ENCODE data around the gene DERL3.
A peak's percentile ranks its signal among the peaks of the same experiment; 100 is the strongest.
"Not testable (repeated sequence)": the region's sequence is repeated elsewhere in the genome, so short reads cannot be mapped to it uniquely, and the experiment has no call there.

Gene DERL3

GRCh38 chr22:23838681-23839468 lies at the start of gene DERL3:
DERL3 (minus strand) TSS chr22:23839006; CDS start chr22:23838987, 19 bp downstream.
- peak; percentile 89 for DNase-seq (ENCODE audit: low spot score)

DNA sequence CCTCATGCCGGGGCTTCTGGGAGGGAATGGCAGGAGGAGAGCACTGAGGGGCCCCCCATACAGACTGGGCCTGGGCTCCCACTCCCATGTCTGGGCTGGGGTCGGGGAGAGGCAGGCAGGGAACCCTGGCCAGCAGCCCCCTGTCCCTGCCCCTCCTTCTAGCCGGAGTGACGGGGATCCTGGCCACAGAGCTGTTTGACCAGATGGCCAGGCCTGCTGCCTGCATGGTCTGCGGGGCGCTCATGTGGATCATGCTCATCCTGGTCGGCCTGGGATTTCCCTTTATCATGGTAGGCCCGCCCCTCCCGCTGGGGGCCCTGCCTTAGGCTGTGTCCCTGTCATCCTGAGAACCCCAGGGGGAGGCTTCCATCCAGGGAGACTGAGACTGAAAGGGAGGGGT lies 45.3 kb upstream of the DERL3 start:
- DNase-seq (ENCODE audit: low spot score), result no peak

GRCh38 chr22:23883658-23884057 lies 44.9 kb upstream of the DERL3 start:
- DNase-seq (ENCODE audit: low spot score), result no peak

- no peak for DNase-seq (ENCODE audit: low spot score)
Measured at GRCh38 chr22:23882370-23882769, 43.6 kb upstream of the DERL3 start.

DNA sequence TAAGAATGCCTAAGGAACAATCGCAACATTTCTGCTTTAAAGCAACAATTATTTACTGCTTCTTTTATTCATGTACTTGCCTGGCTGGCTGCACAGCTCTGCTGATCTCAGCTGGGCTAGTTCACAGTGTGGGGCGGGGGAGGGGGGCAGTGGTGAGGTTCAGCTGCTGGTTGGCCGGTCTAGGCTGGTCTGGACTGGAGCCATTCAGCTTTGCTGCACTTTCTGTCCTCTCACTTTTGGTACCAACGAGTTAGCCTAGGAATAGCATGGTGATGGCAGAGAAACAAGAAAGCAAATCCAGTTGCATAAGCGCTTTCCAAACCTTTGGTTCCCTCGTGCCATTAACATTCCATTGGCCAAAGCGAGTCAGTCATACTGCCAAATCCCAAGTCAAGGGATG lies 39.4 kb upstream of the DERL3 start:
- no peak for DNase-seq (ENCODE audit: low spot score)

DNA sequence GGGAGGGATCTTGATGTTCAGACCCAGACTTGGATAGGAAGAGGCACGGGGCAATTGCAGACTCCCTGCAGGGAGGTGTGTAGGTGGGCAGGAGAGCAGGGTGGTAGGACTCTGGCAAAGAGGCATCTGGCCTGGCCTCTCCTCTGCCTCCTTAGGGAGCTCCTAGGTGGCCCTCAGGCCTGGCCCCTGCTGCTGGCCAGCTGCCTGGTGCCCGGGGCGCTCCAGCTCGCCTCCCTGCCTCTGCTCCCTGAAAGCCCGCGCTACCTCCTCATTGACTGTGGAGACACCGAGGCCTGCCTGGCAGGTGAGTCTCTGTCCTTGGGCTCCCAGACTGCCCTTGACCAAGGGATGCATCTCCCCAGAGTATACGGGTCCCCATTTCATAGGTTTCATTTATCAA lies 38.8 kb upstream of the DERL3 start:
- DNase-seq (ENCODE audit: low spot score), result no peak

GRCh38 chr22:23875801-23876200 lies 37.0 kb upstream of the DERL3 start:
- DNase-seq (ENCODE audit: low spot score), result no peak

DNA sequence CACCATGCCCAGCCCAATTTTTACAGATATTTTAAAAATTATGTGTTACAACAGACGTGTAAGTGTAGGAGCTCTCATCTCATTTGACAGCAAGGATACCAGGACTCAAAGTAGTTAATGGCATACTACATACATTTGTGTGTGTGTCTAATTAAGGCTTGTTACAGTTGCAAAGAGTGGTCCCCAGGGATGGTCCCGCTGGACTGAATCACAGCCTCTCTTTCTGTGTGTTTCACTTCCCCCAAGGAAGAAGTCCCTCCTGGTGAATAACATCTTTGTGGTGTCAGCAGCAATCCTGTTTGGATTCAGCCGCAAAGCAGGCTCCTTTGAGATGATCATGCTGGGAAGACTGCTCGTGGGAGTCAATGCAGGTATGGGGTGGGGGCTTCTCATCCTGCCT lies 36.1 kb upstream of the DERL3 start:
- no peak for DNase-seq (ENCODE audit: low spot score)

GRCh38 chr22:23868580-23868979 lies 29.8 kb upstream of the DERL3 start:
- DNase-seq (ENCODE audit: low spot score), result no peak

DNA sequence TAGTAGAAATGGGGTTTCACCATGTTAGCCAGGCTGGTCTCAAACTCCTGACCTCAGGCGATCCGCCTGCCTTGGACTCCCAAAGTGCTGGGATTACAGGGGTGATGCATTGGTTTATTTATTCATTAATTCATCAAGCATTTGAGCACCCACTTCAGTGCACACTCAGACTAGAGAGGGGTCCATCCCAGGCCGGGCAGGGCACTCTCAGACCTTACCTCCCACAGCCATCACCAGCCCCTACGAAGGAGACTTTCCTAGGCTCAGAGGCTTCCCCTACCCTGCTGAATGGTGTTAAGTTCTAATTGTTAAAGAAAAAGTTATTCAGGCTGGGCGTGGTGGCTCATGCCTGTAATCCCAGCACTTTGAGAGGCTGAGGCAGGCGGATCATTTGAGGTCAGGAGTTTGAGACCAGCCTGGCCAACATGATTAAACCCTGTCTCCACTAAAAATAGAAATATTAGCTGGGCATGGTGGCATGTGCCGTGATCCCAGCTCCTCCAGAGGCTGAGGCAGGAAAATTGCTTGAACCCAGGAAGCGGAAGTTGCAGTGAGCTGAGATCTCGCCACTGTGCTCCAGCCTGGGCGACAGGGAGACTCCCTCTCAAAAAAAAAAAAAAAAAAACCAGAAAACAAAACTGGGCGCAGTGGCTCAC lies 25.8 kb upstream of the DERL3 start:
- not testable (repeated sequence) for DNase-seq (ENCODE audit: low spot score)

DNA sequence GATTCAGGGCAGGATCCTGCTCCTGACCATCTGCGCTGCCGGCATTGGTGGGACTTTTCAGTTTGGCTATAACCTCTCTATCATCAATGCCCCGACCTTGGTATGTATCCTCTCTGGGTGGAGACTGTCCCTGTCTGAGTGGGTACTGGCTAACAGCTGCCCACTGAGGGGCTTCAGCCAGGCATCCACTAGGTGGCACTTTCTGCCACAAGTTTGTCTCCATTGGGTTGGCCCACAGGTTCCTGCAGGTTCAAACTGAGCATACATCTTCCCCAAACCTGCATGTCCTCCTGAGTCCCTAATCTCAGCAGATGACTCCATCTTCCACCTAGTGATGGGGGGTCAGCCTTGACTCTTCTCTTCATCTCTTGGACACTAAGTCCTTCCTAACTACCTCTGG lies 23.3 kb upstream of the DERL3 start:
- DNase-seq (ENCODE audit: low spot score), result no peak

- not testable (repeated sequence) for DNase-seq (ENCODE audit: low spot score)
Measured at GRCh38 chr22:23860187-23860586, 21.4 kb upstream of the DERL3 start.

GRCh38 chr22:23859201-23859600 lies 20.4 kb upstream of the DERL3 start:
- DNase-seq (ENCODE audit: low spot score), result no peak

GRCh38 chr22:23858484-23858815 lies 19.6 kb upstream of the DERL3 start:
- DNase-seq (ENCODE audit: low spot score), result peak; percentile 75

GRCh38 chr22:23857606-23858483 lies 19.0 kb upstream of the DERL3 start, which contains the start of gene SLC2A11:
SLC2A11 (plus strand) TSS chr22:23857875; CDS start chr22:23858000, 125 bp downstream.
- peak; percentile 98 for DNase-seq (ENCODE audit: low spot score)

DNA sequence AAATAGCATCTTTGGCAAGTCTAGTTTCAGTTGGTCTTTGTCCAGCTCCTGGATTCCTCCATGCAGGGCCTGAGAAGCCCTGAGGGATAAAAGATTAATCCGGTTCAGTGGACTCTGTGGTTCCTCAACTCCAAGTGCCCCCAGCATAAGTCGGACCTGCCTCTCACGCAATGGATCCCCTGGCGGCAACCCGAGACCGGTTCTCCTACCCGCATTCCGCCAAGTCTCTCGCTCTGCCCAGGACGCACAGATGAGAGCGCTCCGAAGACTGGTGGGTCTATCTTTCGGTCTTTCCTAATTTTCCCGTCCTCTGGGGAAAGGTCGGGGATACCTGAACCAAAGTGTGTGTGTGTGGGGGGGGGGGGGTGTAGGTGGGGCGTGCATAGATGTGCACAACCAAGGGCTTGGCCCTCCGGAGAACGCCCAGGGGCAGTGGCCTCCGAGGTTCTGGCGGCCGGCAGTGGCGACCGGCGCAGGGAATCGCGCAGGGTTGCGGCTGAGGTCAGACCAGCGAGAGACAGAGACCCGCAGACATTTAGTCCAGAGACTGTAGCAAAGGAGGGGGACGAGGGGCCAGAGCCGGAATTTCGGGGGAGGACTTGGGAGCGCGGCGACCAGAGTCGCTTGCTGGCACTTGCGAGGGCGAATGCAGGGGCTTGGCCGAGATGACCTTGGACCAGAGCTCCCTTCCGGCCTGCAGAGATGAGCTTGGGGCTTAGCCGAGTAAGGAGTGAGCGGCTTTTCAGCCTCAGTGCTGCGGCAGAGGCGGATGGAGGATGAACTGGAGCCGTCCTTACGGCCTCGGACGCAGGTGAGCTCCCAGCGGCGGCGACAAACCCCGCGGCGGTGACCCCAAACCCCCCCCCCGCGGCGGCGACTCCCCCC lies 18.2 kb upstream of the DERL3 start:
- no peak for DNase-seq (ENCODE audit: low spot score)

GRCh38 chr22:23850136-23850611 lies 11.4 kb upstream of the DERL3 start:
- DNase-seq (ENCODE audit: low spot score), result no peak

- peak; percentile 61 for DNase-seq (ENCODE audit: low spot score)
Measured at GRCh38 chr22:23849009-23850006, 10.5 kb upstream of the DERL3 start.

- no peak for DNase-seq (ENCODE audit: low spot score)
Measured at GRCh38 chr22:23847991-23848864, 9.4 kb upstream of the DERL3 start.

All from putamen (tissue), 1 donor.